Endothelial cell (in vitro differentiated cells): ENCODE data around the gene KCNAB2. TPM values are rescaled to one million over a fixed set of nuclear protein-coding genes. Genes with fewer than 3 reads are reported as not detected.

Experiments
- DNase-seq: peaks from one replicate; pipeline ENCODE4 v3.0.0; 2021; ENCODE audit warnings: low spot score
- H3K27ac Mint-ChIP-seq: one replicate; pipeline ENCODE4 v1.8.0; 2021; ENCODE audit warnings: mixed read lengths, inconsistent platforms; ENCODE audit not compliant: unreplicated experiment
- H3K27me3 Mint-ChIP-seq: one replicate; pipeline ENCODE4 v1.8.0; 2021; ENCODE audit warnings: mild to moderate bottlenecking, moderate library complexity, mixed read lengths, inconsistent platforms; ENCODE audit not compliant: unreplicated experiment
- H3K36me3 Mint-ChIP-seq: one replicate; pipeline ENCODE4 v1.8.0; 2021; ENCODE audit warnings: mild to moderate bottlenecking, low read depth, mixed read lengths, inconsistent platforms; ENCODE audit not compliant: unreplicated experiment
- H3K4me1 Mint-ChIP-seq: one replicate; pipeline ENCODE4 v1.8.0; 2021; ENCODE audit warnings: mild to moderate bottlenecking, mixed read lengths, inconsistent platforms; ENCODE audit not compliant: unreplicated experiment
- H3K4me3 Mint-ChIP-seq: one replicate; pipeline ENCODE4 v1.8.0; 2021; ENCODE audit warnings: mild to moderate bottlenecking, mixed read lengths, inconsistent platforms; ENCODE audit not compliant: unreplicated experiment
- H3K9me3 Mint-ChIP-seq: one replicate; pipeline ENCODE4 v1.8.0; 2021; ENCODE audit warnings: mixed read lengths, inconsistent platforms; ENCODE audit not compliant: unreplicated experiment
- long read RNA-seq: library from polyadenylated mRNA; unstranded; transcript quantifications from one replicate; pipeline ENCODE4 v2.0.0, GENCODE V29; 2020; ENCODE audit not compliant: unreplicated experiment
- total RNA-seq: library from RNA; stranded (reverse); fragmentation: NEBNext Ultra II Directional; extraction: Animal tissue kit (Norgen Biotek cat#: 25700); gene quantifications from one replicate; pipeline ENCODE4 v1.2.1, GENCODE V29; 2021; ENCODE audit not compliant: unreplicated experiment
- TF ChIP-seq, protein P1 (sequence below): fragments of 200-600 bp; sonication (generic); IDR thresholded peaks from one replicate; pipeline ENCODE4 v1.5.0; 2021; ENCODE audit warnings: antibody characterized with exemption; ENCODE audit not compliant: unreplicated experiment

Gene KCNAB2
- 4.1 TPM for total RNA-seq
- long read RNA-seq = 0 reads

DNA sequence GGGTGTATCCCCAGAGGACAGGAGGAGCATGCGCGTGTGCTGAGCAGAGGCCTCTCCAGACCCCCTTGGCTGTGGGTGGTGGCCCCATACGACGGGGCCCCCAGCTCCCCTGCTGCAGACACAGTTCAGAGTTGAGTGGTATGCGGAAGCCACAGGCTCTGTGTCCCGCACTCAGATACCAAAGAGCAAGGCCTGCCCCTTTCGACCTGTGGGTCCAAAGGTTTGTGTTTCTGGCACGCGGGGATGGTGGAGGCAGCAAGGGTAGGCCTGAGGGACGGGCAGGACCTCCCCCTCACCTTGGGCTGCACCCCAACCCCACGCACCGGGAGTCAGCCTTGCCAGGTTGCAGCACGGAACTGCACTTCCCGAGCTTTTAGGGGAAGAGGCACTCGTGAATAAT is at the start of gene KCNAB2:
Gene KCNAB2, plus strand, starts transcription at position 328 of the 400 bp plus-strand sequence. CDS start 5,649 bp downstream, outside the sequence.
- TF ChIP-seq, protein P1, sequence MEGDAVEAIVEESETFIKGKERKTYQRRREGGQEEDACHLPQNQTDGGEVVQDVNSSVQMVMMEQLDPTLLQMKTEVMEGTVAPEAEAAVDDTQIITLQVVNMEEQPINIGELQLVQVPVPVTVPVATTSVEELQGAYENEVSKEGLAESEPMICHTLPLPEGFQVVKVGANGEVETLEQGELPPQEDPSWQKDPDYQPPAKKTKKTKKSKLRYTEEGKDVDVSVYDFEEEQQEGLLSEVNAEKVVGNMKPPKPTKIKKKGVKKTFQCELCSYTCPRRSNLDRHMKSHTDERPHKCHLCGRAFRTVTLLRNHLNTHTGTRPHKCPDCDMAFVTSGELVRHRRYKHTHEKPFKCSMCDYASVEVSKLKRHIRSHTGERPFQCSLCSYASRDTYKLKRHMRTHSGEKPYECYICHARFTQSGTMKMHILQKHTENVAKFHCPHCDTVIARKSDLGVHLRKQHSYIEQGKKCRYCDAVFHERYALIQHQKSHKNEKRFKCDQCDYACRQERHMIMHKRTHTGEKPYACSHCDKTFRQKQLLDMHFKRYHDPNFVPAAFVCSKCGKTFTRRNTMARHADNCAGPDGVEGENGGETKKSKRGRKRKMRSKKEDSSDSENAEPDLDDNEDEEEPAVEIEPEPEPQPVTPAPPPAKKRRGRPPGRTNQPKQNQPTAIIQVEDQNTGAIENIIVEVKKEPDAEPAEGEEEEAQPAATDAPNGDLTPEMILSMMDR = no peak
- Mint-ChIP-seq H3K36me3 (no peaks in the 10 kb centered on the region), H3K4me1 (no peaks in the 10 kb centered on the region), H3K27me3 (peaks cover 6% of the 10 kb centered on the region), H3K27ac (peak within 1 kb of the TSS; percentile 13), H3K9me3 (no peaks in the 10 kb centered on the region), H3K4me3 (no peak within 1 kb of the TSS)
- DNase-seq = no peak

DNA sequence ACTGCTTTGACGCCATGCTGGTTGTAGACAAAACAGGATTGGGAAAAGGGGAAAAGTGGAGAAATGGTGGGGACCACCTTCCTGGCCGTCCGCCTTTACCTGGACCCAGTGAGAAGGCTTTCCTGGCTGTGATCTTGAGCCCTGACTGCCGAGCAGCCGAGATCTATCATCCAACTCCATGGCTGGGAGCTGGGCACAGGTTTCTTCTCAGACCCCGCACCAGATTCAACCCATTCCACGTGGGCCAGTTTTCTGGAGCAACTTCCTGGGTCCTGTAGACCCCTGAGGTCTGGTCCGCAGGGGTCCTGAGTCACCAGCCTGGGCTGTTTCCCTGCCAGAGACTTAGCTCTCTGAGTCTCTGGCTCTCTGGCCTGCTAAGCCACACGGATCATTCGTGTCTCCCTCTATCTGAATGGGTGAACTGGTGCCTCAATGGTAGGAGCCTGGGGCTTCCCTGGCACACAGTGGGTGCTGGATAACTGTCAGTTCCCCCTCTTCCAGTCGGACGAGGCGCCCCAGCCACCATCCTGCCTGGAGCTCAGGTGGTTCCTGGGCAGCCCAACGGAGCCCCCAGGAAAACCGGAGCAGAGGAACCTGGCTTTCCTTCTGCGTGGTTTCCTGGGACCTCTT is 48.9 kb upstream of the KCNAB2 start:
- H3K9me3 Mint-ChIP-seq = no peaks in the 10 kb centered on the region
- no peak overlapping the region for H3K4me3 Mint-ChIP-seq
- TF ChIP-seq, protein P1 = no peak
- H3K27me3 Mint-ChIP-seq = peaks cover 19% of the 10 kb centered on the region
- H3K27ac Mint-ChIP-seq = no peak overlapping the region
- DNase-seq = no peak
- no peaks in the 10 kb centered on the region for H3K36me3 Mint-ChIP-seq
- peaks cover 5% of the 10 kb centered on the region for H3K4me1 Mint-ChIP-seq

DNA sequence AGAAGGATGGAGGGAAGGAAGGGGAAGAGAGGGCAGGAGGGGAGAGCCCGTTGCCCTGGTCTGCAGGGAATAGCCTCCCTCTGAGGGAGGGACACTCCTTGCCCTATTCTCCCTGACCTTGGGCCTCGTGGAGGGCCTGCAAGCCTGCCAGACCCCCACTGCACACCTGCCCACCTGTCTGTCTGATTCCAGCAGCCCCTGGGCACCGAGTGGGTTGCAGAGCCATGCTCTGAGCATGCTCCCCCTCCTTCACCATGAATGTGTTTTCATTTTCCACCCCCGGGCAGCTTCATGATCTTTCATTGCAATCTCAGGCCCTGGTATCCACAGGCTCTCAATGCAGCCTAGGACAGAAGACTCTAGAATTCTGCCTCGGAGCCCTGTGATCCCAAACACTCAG is 48.4 kb upstream of the KCNAB2 start:
- no peak for DNase-seq
- H3K4me3 Mint-ChIP-seq = no peak overlapping the region
- H3K36me3 Mint-ChIP-seq = no peaks in the 10 kb centered on the region
- peaks cover 19% of the 10 kb centered on the region for H3K27me3 Mint-ChIP-seq
- H3K4me1 Mint-ChIP-seq = peaks cover 5% of the 10 kb centered on the region
- no peaks in the 10 kb centered on the region for H3K9me3 Mint-ChIP-seq
- TF ChIP-seq, protein P1 = no peak
- no peak overlapping the region for H3K27ac Mint-ChIP-seq

DNA sequence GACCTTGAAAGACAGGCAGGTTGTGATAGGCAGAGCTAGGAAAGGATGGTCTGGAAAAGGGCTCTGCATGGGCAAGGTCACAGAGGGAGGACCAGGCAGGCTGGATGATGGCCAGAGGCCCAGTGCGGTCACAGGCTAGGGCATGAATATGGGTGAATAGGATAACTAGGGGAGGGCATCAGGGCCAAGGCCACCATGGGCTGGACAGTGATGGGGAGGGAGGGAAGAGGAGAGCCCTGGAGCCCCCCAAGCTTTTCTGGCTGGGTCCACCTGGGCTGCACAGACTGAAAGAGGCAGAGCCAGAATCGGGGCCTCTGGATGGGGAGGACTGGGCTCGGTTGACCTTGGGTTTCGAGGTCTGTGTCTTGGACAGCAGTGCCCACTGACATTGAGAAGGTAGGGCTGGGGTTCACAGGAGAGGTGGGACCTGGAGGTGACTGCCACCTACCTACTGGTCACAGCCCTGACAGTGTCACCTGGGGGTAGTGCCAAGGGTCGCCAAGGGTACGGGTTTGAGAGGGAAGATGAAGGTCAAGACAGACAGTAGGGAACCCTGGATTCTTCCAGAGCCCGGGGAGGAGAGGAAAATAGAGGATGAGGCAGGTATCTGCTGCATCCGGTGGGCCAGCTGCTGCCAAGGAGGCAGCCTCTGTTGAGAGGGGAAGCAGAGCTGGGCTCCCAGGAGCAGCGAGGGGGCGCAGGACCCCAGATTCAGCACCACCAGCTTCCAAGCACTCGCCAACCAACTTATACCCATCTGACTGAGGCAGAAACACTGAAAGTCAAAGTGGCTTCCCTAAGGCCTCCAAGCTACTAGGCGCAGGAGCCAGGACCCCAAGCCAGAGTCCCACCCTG is 47.4 kb upstream of the KCNAB2 start:
- DNase-seq = no peak
- peak overlapping the region; percentile 37 for H3K27ac Mint-ChIP-seq
- H3K4me3 Mint-ChIP-seq = no peak overlapping the region
- no peaks in the 10 kb centered on the region for H3K36me3 Mint-ChIP-seq
- peaks cover 5% of the 10 kb centered on the region for H3K4me1 Mint-ChIP-seq
- H3K27me3 Mint-ChIP-seq = peaks cover 19% of the 10 kb centered on the region
- H3K9me3 Mint-ChIP-seq = no peaks in the 10 kb centered on the region
- TF ChIP-seq, protein P1 = no peak

DNA sequence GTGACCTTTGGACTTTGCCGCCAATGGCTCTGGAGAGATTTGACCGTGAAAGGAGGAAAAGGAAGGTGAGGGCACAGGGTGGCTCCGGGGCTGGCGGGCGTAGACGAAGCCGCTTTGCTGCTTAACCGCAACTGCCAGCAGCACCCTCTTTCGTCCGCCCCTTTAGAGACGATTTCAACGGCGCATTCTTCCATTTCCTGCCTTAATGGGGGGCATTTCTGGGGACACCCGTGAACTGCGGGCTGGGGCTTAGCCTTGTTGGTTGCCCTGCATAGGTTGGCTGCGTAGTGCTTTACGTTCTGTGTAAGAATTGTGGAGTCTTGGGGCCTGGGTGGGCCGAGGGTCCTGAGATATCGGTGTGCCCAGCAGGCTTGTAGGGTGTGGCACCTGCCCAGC is 46.8 kb upstream of the KCNAB2 start:
- Mint-ChIP-seq H3K27me3 (peaks cover 20% of the 10 kb centered on the region), H3K9me3 (no peaks in the 10 kb centered on the region), H3K27ac (no peak overlapping the region), H3K4me3 (no peak overlapping the region), H3K36me3 (no peaks in the 10 kb centered on the region), H3K4me1 (peaks cover under 1% of the 10 kb centered on the region)
- DNase-seq = no peak
- TF ChIP-seq, protein P1 = no peak
